ENCODE data around the gene CAMK2N1.

Gene CAMK2N1

DNA sequence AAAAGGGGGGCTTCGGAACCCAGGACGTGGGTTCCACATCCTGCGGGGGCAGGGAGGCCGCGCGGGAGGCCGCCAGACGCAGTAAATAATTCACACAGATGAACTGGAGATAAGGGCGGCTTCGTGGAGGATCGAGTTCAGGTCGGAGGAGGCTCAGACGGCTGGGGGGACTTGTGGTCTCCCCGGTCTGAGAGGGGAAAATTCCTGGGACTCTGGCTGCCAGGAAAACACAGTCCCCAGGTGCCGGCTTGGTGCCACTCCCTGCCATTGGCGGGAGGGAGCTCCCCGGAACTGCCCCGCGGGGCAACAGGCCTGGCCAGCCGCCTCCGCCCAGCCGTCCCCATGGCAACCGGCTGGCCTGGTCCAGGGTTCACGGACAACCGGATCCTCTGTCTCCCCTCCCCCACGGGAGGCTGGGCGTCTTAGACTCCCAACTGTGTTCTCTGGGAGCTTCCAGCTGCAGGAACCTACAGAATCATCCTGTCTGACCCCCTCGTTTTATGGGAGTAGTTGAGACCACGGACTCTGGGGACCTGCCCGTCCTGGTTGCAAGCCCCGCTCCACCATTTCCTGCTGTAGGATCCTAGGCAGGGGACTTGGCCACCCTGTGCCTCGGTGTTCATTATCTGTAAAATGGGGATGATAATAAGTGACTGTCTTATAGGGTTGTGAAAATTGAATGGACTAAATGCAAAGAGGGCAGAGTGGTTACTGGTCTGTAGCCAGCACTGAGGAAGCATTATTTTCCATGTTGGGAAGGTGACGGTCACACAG, 9.6 kb downstream of the CAMK2N1 start:
- H3K36me3 Mint-ChIP-seq (ENCODE audit: low read depth): no peaks in the 10 kb centered on the region
- H3K4me1 Mint-ChIP-seq (ENCODE audit: low read depth): no peaks in the 10 kb centered on the region
- no peak overlapping the region for H3K4me3 Mint-ChIP-seq
- H3K27ac Mint-ChIP-seq: no peak overlapping the region
- H3K27me3 Mint-ChIP-seq (ENCODE audit: low read depth): peaks cover 78% of the 10 kb centered on the region
- H3K9me3 Mint-ChIP-seq: no peaks in the 10 kb centered on the region

DNA sequence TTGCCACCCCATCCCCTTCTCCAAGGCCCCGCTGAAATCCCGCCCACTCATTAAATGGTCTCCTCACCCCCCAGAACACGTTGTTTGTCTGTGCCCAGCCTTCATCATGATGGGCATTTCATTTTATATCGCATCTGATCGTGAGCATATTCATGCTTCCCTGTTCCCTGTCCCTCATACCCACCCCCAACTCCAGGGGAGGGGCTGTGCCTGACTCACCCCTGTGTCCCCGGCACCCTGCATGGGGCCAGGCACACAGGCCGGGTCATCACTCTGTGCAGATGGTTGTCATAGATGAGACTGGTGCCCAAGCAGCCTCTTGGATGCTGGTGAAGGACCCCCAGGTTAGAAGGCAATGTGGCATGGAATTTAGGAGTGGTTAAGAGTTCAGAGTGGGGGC, 11.0 kb downstream of the CAMK2N1 start:
- H3K27ac Mint-ChIP-seq: no peak overlapping the region
- no peaks in the 10 kb centered on the region for H3K4me1 Mint-ChIP-seq (ENCODE audit: low read depth)
- H3K9me3 Mint-ChIP-seq: no peaks in the 10 kb centered on the region
- H3K4me3 Mint-ChIP-seq: no peak overlapping the region
- H3K36me3 Mint-ChIP-seq (ENCODE audit: low read depth): no peaks in the 10 kb centered on the region
- H3K27me3 Mint-ChIP-seq (ENCODE audit: low read depth): peaks cover 69% of the 10 kb centered on the region

DNA sequence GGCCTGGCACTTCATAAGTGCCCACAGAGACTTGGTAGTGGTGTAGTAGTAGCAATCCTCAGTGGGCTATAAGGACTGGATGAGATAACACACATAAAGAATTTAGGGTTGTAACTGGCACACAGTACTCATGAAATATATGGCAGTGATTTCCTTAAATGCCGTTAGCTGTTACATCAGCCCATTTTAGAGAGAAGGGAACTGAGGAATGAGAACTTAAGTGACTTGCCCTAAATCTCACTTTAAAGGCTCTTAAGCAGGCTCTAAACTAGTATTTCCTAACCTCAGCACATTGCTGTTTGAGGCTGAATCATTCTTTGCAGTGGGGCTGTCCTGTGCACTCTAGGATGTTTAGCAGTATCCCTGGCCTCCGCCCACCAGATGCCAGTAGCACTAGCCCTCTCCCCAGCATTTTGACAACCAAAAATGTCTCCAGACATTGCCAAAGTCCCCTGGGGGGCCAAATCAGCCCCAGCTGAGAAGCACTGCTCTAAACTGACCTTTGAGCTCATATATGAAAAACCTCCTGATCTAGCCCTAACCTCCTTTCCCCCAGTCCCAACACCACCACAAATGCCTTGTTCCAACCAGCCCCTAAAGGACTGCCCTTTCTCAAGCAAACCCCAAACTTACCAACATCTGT, 11.6 kb downstream of the CAMK2N1 start:
- H3K4me1 Mint-ChIP-seq (ENCODE audit: low read depth): no peaks in the 10 kb centered on the region
- no peak overlapping the region for H3K4me3 Mint-ChIP-seq
- no peaks in the 10 kb centered on the region for H3K36me3 Mint-ChIP-seq (ENCODE audit: low read depth)

DNA sequence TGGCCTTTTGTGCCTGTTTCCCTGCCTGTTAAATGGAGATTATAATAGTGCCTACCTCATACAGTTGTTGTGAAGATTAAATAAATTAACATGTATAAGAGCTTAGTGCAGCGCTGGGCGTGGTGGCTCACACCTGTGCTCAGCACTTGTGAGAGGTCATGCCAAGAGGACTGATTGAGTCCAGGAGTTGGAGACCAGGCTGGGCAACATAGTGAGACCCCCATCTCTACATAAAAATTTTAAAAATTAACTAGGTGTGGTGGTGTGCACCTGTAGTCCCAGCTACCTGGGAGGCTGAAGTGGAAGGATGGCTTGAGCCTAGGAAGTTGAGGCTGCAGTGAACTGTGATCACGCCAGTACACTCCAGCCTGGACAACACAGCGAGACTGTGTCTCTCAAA, 12.1 kb downstream of the CAMK2N1 start:
- peaks cover 63% of the 10 kb centered on the region for H3K27me3 Mint-ChIP-seq (ENCODE audit: low read depth)
- H3K36me3 Mint-ChIP-seq (ENCODE audit: low read depth): no peaks in the 10 kb centered on the region
- H3K4me3 Mint-ChIP-seq: no peak overlapping the region
- no peak overlapping the region for H3K27ac Mint-ChIP-seq
- no peaks in the 10 kb centered on the region for H3K4me1 Mint-ChIP-seq (ENCODE audit: low read depth)
- H3K9me3 Mint-ChIP-seq: no peaks in the 10 kb centered on the region

More for the DNA sequence above, 11.6 kb downstream of the CAMK2N1 start:
- H3K9me3 Mint-ChIP-seq: no peaks in the 10 kb centered on the region
- no peak overlapping the region for H3K27ac Mint-ChIP-seq
- peaks cover 69% of the 10 kb centered on the region for H3K27me3 Mint-ChIP-seq (ENCODE audit: low read depth)

DNA sequence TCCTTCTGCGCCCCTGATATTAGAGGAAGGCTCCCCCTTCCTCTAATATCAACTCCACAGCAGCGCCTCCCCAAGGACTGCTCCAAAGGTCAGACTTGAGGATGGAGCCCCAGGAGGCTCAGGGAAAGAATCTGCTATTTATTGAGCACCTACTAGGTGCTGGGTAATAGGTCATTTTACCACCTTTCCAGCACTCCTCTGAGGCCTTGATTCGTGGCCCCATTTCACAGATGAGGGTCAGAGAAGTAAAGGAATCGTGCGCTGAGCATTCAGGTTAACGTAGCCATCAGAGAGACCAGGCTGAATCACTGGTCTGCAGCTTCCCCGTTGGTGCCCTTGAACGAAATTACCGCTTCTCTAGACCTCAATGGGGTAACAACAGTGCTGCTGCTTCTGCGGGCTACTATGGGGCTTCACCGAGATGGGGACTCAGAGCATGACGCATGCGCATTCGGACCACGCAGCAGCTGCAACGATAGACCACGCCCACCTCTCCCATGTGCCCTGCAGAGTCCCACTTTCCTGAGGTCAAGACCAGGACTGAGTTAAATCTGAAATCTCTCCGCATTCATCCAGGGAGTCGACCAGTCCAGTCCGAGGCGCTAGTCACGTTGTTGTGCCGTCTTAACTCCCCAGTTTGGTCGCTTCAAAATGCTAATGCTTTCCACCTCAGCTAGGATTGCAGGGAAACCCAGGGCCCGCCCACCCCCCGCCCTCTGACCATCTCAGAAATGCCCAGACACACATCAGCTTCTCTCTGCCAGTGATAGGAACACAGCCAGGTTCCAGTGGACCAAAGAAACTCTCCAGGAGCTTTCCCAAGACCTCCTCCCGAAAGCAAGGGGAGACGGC, 12.9 kb downstream of the CAMK2N1 start:
- H3K4me1 Mint-ChIP-seq (ENCODE audit: low read depth): no peaks in the 10 kb centered on the region
- H3K27ac Mint-ChIP-seq: no peak overlapping the region
- peaks cover 59% of the 10 kb centered on the region for H3K27me3 Mint-ChIP-seq (ENCODE audit: low read depth)
- H3K9me3 Mint-ChIP-seq: no peaks in the 10 kb centered on the region
- no peaks in the 10 kb centered on the region for H3K36me3 Mint-ChIP-seq (ENCODE audit: low read depth)
- no peak overlapping the region for H3K4me3 Mint-ChIP-seq

DNA sequence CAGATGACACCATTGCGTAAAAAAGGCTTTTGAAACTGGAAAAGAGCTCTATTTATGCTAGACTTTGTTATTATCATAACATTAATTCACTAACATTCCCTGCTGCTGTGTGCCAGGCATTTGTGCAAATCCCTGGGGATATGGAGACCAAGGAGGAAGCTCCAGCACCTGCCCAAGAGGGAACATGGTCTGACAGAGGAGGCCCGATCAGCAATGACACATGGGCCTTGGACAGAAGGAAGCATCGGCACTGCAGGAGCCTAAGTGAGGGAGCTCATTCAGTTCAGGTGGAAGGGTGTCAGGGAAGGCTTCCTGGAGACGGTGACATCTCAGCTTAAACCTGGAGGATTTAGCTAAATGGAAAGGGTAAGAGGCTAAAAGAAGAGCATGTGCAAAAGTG, 13.9 kb downstream of the CAMK2N1 start:
- H3K27ac Mint-ChIP-seq: no peak overlapping the region
- H3K9me3 Mint-ChIP-seq: no peaks in the 10 kb centered on the region
- no peaks in the 10 kb centered on the region for H3K4me1 Mint-ChIP-seq (ENCODE audit: low read depth)
- no peak overlapping the region for H3K4me3 Mint-ChIP-seq
- peaks cover 54% of the 10 kb centered on the region for H3K27me3 Mint-ChIP-seq (ENCODE audit: low read depth)
- H3K36me3 Mint-ChIP-seq (ENCODE audit: low read depth): no peaks in the 10 kb centered on the region

DNA sequence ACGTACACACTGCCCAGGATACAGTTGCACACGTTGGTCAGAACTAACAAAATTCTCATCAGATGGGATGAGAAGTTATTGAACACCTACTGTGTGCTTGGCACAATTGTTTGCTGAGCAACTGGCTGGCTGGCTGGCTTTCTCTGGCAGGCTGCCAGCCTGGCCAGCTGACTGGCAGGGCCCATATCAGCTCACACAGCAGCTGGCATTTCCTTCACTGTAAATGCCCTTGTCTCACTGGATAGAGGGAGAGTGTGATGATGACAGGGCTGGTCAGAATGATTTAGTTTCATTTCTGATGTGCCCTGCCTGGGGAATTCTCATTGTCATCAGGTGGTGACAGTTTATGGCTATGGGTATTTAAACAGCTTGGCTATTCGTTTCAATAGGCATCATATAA, 15.8 kb downstream of the CAMK2N1 start:
- no peaks in the 10 kb centered on the region for H3K36me3 Mint-ChIP-seq (ENCODE audit: low read depth)
- no peak overlapping the region for H3K27ac Mint-ChIP-seq
- no peak overlapping the region for H3K4me3 Mint-ChIP-seq
- H3K9me3 Mint-ChIP-seq: no peaks in the 10 kb centered on the region
- no peaks in the 10 kb centered on the region for H3K4me1 Mint-ChIP-seq (ENCODE audit: low read depth)
- H3K27me3 Mint-ChIP-seq (ENCODE audit: low read depth): peaks cover 40% of the 10 kb centered on the region

DNA sequence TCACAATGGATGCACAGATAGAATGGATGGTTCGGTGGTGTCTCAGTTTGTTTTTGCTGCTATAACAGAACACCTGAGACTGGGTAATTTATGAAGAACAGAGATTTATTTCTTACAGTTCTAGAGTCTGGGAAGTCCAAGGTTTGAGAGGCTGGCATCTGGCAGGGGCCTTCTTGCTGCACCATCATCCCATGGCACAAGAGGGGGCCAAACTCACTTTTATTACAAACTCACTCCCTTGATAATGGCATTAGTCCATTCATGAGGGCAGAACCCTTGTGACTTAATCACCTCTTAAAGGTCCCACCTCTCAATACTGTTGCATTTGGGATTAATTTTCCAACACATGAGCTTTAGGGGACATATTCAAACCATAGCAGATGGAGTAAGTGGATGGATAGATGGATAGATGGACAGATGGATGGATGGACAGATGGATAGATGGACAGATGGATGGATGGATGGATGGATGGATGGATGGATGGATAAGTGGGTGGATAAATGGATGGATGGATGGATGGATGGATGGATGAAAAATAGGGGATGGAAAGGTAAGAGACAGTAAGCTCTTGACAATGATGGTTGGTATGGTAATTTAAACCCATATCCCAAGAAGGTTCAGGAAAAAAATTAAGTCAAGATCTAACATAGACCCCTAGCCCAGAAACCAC, 16.5 kb downstream of the CAMK2N1 start:
- Mint-ChIP-seq H3K36me3 (ENCODE audit: low read depth) (no peaks in the 10 kb centered on the region), H3K27me3 (ENCODE audit: low read depth) (peaks cover 35% of the 10 kb centered on the region), H3K4me1 (ENCODE audit: low read depth) (no peaks in the 10 kb centered on the region), H3K27ac (no peak overlapping the region), H3K9me3 (no peaks in the 10 kb centered on the region), H3K4me3 (no peak overlapping the region)

DNA sequence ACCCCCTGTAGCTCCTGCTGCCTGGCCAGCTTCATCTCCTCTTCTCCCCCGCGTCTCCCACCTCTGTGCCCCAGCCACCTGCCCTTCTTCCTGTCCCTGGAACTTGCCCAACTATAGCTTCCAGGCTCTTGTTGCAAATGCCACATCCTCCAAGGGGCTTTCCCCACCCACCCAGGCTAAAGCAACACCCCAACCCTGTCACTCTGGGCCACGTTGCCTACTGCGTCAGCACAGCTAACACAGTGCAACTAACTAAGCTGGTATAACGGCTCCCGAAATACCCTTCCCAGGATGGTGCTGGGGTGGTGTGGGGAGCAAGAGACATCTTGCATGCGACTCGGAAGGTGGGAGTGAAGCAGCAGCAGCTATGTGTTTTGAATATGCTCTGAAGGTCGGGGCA, 19.7 kb downstream of the CAMK2N1 start:
- no peak overlapping the region for H3K27ac Mint-ChIP-seq
- H3K4me1 Mint-ChIP-seq (ENCODE audit: low read depth): no peaks in the 10 kb centered on the region
- no peaks in the 10 kb centered on the region for H3K9me3 Mint-ChIP-seq
- no peak overlapping the region for H3K4me3 Mint-ChIP-seq
- no peaks in the 10 kb centered on the region for H3K36me3 Mint-ChIP-seq (ENCODE audit: low read depth)
- H3K27me3 Mint-ChIP-seq (ENCODE audit: low read depth): peaks cover 20% of the 10 kb centered on the region

DNA sequence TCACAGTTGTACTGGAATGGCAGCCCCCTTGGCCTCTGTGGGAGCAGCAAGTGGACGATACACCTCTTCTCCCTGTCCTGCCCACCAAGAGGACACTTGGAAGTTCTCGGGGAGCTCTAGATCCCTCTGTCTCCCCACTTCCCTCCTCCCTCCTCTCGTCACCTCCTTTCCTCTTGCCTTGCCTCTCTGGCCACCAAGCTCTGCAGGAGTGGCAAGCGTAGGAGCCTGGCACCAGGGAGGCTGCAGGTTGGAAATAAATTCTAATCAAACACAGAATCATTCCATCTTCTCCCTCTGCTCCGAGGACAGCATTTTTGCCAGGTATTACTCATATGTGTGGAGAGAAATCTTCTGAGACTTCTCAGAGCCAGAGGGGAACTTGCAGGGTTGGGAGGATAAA, 20.8 kb downstream of the CAMK2N1 start:
- H3K27ac Mint-ChIP-seq: no peak overlapping the region
- no peaks in the 10 kb centered on the region for H3K36me3 Mint-ChIP-seq (ENCODE audit: low read depth)
- H3K4me3 Mint-ChIP-seq: no peak overlapping the region
- H3K9me3 Mint-ChIP-seq: no peaks in the 10 kb centered on the region
- peaks cover 18% of the 10 kb centered on the region for H3K27me3 Mint-ChIP-seq (ENCODE audit: low read depth)
- H3K4me1 Mint-ChIP-seq (ENCODE audit: low read depth): no peaks in the 10 kb centered on the region

DNA sequence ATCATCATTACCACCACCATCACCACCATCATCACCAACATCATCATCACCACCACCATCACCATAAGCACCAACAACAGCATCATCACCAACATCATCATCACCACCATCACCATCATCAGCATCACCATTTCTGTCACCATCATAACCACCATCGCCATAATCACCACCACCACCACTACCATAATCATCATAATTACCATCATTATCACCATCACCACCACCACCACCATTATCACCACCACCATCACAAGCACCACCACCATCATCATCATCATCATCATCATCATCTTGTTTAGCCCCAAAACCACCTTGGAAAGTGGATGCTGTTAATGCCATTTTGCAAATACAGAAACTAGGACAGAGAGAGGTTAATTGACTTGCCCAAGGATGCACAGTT, 22.5 kb downstream of the CAMK2N1 start:
- Mint-ChIP-seq H3K27ac (no peak overlapping the region), H3K4me3 (no peak overlapping the region), H3K36me3 (ENCODE audit: low read depth) (no peaks in the 10 kb centered on the region), H3K27me3 (ENCODE audit: low read depth) (peaks cover 15% of the 10 kb centered on the region), H3K9me3 (no peaks in the 10 kb centered on the region), H3K4me1 (ENCODE audit: low read depth) (no peaks in the 10 kb centered on the region)

DNA sequence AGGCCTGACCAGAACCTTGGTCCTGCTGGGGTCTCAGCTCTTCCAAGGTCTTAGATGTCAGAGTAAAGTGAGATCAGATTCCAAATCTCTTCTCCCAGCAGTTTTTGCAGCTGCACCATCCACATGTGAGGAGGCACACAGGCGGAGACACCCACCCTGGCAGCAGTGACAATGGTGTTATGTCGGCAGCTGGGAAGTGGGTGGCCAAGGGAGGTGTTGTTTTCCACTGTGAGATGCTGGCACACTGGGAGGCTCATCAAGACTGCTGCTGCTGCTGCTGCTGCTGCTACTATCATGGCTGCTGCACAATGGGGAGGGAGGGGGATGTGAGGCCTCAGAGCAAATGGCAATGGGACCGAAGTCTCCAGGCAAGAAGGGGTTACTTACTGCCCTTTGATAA, 23.6 kb downstream of the CAMK2N1 start:
- H3K4me1 Mint-ChIP-seq (ENCODE audit: low read depth): no peaks in the 10 kb centered on the region
- H3K36me3 Mint-ChIP-seq (ENCODE audit: low read depth): no peaks in the 10 kb centered on the region
- H3K4me3 Mint-ChIP-seq: no peak overlapping the region
- H3K27me3 Mint-ChIP-seq (ENCODE audit: low read depth): peaks cover 9% of the 10 kb centered on the region
- H3K27ac Mint-ChIP-seq: no peak overlapping the region
- H3K9me3 Mint-ChIP-seq: no peaks in the 10 kb centered on the region

DNA sequence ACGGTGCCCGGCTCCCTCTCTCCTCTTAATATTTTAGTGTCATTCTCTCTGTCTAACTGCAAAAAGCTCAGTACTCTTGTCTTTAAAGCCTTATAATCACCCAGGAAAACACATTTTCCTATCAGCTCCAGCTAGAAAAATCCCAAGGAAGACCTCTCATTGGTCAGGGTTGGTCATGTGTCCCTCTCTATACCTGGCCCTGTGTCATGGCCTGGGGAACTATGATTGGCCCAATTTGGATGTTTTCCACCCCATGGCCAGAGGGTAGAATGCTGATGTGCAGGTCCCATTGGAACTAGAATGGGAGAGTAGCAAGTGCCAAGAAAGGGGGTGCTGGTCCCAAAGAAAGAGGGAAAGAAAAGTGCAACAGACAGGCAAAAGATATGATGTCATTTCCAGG, 27.3 kb downstream of the CAMK2N1 start:
- H3K9me3 Mint-ChIP-seq: no peaks in the 10 kb centered on the region

DNA sequence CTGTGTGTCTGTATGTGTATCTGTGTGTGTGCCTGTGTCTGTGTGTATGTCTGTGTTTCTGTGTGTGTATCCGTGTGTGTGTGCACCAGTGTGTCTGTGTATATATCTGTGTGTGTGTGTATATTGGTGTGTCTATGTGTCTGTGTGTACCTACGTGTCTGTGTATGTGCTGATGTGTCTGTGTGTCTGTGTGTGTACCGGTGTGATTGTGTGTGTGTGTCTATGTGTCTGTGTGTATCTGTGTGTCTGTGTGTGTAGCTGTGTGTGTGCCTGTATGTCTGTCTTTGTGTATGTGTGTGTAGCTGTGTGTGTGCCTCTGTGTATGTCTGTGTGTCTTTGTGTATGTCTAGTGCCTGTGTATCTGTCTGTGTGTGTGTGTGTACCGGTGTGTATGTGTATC, 32.0 kb downstream of the CAMK2N1 start:
- Mint-ChIP-seq H3K4me3 (no peak overlapping the region), H3K36me3 (ENCODE audit: low read depth) (no peaks in the 10 kb centered on the region)

More for the DNA sequence above, 27.3 kb downstream of the CAMK2N1 start:
- Mint-ChIP-seq H3K36me3 (ENCODE audit: low read depth) (no peaks in the 10 kb centered on the region), H3K4me1 (ENCODE audit: low read depth) (no peaks in the 10 kb centered on the region), H3K27ac (no peak overlapping the region), H3K4me3 (no peak overlapping the region), H3K27me3 (ENCODE audit: low read depth) (peaks cover 5% of the 10 kb centered on the region)

More for the DNA sequence above, 32.0 kb downstream of the CAMK2N1 start:
- Mint-ChIP-seq H3K9me3 (no peaks in the 10 kb centered on the region), H3K27ac (no peak overlapping the region), H3K27me3 (ENCODE audit: low read depth) (peaks cover 10% of the 10 kb centered on the region), H3K4me1 (ENCODE audit: low read depth) (no peaks in the 10 kb centered on the region)
